Upper lobe of right lung (tissue), 1 donor: ENCODE measurements around the gene ZNF407. TPM values are rescaled to one million over a fixed set of nuclear protein-coding genes. Genes with fewer than 3 reads are reported as not detected.

ENCODE experiments used
- ATAC-seq: fragments of 200-7000 bp; cut with Tn5 transposase; one replicate; pipeline ENCODE4 v1.9.1; 2020; ENCODE audit warnings: mild to moderate bottlenecking, moderate library complexity
- DNase-seq: peaks from one replicate; pipeline ENCODE4 v3.0.0-alpha.2; 2020
- H3K27ac ChIP-seq: fragments of 200-600 bp; one replicate; pipeline ENCODE4 v1.8.0; 2022
- H3K27me3 ChIP-seq: fragments of 200-600 bp; one replicate; pipeline ENCODE4 v1.8.0; 2022; ENCODE audit warnings: mild to moderate bottlenecking
- H3K36me3 ChIP-seq: fragments of 200-600 bp; one replicate; pipeline ENCODE4 v1.8.0; 2022
- H3K4me1 ChIP-seq: fragments of 200-600 bp; one replicate; pipeline ENCODE4 v1.8.0; 2022
- H3K4me3 ChIP-seq: fragments of 200-600 bp; one replicate; pipeline ENCODE4 v1.8.0; 2022; ENCODE audit warnings: mild to moderate bottlenecking
- H3K9me3 ChIP-seq: fragments of 200-600 bp; one replicate; pipeline ENCODE4 v1.8.0; 2022
- intact Hi-C: fragments of 100-400 bp; cut with DNase I; formaldehyde crosslinking; loops from one replicate; pipeline ENCODE4 v1.11.0; 2022
- total RNA-seq: library from RNA; stranded (reverse); fragmentation: NEBNext Ultra II Directional; extraction: Animal tissue kit (Norgen Biotek cat#: 25700); gene quantifications from one replicate; pipeline ENCODE4 v1.2.1, GENCODE V29; 2021
- TF ChIP-seq, protein P1 (sequence below): fragments of 200-600 bp; IDR thresholded peaks from one replicate; pipeline ENCODE4 v1.8.0; 2022; ENCODE audit warnings: antibody characterized with exemption
- donor health status: DM: no; HTN: yes; CAD: no; lungs with severe emphysema.

ZNF407 gene
- total RNA-seq, 1 donor from 2014 or later: 18.4 TPM

DNA sequence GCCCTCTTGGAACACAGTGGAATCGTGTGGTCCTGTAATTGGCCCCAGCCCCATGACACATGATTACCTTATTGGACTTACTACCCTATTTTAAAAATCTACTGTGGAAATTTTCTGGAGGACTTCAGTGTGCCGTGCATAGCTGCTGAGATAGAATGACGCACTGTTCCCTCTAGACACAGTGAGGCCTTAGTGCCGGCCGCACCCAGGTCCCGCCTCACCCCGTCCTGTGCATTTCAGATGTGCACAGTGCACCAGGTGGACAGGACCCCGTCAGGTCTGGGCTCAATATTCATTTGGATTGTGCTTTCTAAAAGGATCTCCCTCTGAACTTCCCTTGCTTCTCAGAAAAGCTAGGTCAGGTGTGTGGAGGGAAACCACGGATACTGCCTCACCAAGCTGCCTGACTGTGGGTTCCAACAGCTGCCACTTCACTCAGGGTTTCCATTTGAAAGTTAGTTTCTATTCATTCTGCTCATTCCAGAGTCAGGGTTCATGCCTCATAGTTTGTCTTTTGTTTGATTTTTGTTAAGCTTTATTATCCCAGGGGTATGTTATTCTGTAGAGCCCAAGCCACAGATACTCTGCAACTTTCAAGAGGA, 455.5 kb downstream of the ZNF407 start:
- Histone ChIP-seq H3K36me3 (no peaks in the 10 kb centered on the region), H3K27me3 (no peaks in the 10 kb centered on the region), H3K27ac (peak overlapping the region; percentile 63), H3K4me3 (no peak overlapping the region), H3K9me3 (no peaks in the 10 kb centered on the region), H3K4me1 (no peaks in the 10 kb centered on the region)
- intact Hi-C loops: no loop called here
- ATAC-seq: peak; percentile 80
- TF ChIP-seq, protein P1, sequence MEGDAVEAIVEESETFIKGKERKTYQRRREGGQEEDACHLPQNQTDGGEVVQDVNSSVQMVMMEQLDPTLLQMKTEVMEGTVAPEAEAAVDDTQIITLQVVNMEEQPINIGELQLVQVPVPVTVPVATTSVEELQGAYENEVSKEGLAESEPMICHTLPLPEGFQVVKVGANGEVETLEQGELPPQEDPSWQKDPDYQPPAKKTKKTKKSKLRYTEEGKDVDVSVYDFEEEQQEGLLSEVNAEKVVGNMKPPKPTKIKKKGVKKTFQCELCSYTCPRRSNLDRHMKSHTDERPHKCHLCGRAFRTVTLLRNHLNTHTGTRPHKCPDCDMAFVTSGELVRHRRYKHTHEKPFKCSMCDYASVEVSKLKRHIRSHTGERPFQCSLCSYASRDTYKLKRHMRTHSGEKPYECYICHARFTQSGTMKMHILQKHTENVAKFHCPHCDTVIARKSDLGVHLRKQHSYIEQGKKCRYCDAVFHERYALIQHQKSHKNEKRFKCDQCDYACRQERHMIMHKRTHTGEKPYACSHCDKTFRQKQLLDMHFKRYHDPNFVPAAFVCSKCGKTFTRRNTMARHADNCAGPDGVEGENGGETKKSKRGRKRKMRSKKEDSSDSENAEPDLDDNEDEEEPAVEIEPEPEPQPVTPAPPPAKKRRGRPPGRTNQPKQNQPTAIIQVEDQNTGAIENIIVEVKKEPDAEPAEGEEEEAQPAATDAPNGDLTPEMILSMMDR: no peak
- DNase-seq: peak; percentile 65

DNA sequence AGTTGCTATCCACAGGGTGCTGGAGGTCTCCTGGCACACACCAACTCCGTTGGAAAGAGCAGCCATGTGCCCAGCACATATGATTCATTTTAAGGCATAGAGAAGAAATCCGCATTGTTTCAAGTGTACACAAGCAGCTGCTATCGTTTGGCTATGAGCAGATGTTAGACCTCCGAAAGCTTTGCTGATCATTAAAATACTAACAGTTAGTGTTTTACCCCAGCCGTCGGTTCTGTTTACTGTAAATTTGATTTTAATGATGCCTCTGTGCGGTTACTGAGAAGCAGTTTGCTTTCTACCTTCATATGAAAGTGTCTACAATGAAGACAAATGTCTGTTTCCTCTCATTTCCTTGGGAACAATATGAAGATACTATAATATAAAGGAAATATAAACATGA, 456.4 kb downstream of the ZNF407 start:
- DNase-seq (no peak), ATAC-seq (no peak)
- Histone ChIP-seq H3K36me3 (no peaks in the 10 kb centered on the region), H3K27me3 (no peaks in the 10 kb centered on the region), H3K4me3 (no peak overlapping the region), H3K27ac (no peak overlapping the region), H3K4me1 (no peaks in the 10 kb centered on the region), H3K9me3 (no peaks in the 10 kb centered on the region)
- TF ChIP-seq, protein P1: no peak
- intact Hi-C loops: no loop called here

DNA sequence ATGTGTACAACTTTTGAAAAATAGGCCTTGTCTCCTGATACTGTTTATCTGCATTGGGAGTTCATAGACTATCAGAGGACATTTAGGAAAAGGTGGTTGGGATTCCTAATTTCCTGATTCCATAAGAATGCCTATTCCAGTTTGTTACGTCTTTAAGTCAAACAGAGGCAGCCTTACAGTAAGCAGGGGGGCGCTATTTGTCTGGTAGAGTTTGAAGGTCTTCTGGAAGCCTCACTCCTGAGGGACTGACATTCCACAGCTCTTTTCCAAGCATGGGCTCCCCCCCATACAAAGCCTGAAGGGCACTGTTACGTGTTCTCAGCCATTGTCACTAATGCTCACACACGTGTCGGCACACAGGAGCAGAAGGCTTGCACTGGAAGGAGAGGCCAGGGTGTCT, 456.9 kb downstream of the ZNF407 start:
- Histone ChIP-seq H3K36me3 (no peaks in the 10 kb centered on the region), H3K27me3 (no peaks in the 10 kb centered on the region), H3K27ac (no peak overlapping the region), H3K4me1 (no peaks in the 10 kb centered on the region), H3K4me3 (no peak overlapping the region), H3K9me3 (no peaks in the 10 kb centered on the region)
- ATAC-seq (no peak), DNase-seq (no peak)
- TF ChIP-seq, protein P1: no peak
- intact Hi-C loops: no loop called here

DNA sequence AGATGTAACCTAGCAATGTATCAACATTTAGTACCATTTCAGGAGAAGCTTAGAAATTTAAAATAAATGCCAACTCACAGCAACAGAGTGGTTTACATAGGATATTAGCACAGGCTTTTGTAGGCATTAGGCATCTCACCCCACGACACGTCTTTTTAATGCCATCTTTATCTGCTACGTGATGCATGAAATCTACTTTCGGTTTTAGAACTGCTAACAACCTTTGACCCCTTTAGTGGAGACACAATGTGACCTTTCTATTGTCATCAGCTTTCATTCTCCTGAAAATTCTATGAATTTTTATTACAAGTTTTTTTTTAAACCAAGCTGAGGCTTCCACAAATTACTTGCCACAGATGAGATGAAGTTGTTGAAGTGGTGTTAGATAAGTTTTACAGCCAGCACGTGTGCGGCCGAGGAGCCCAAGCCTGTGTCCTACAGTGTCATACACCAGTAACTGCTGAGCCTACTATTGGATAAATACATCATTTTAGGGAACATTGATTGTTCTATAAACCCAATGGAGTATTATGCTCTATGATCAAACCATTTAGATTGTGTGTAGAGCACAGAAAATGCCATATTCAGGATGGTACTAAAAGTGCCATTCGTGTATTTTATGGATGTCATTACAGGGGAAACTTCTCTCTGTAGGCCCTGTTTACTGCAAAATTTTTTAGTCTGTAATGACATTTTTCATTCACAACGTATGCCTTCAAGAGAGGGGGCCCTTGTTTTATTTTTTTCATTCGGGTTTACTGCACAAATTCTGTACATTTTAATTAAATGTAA, 459.7 kb downstream of the ZNF407 start:
- intact Hi-C loops: no loop called here
- Histone ChIP-seq H3K27me3 (no peaks in the 10 kb centered on the region), H3K27ac (no peak overlapping the region), H3K4me1 (no peaks in the 10 kb centered on the region), H3K4me3 (no peak overlapping the region), H3K9me3 (no peaks in the 10 kb centered on the region), H3K36me3 (no peaks in the 10 kb centered on the region)
- no peak for ATAC-seq
- TF ChIP-seq, protein P1: no peak
- no peak for DNase-seq

DNA sequence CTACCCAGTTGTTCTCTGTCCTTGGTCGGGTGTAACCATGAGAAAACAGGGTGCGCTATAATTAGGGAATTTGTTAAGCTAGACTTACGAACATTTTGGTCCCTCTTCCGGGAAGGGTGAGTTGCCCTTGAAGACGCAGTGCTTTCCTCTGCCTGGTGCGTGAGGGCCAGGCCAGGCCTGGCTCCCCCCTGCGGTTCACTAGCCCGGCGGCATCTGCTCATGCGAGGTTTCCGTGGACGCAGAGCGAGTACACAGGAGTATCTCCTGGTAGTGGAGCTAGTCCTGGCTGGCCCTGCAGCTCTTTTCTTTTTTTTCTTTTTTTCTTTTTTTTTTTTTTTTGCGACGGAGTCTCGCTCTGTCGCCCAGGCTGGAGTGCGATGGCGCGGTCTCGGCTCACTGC, 462.5 kb downstream of the ZNF407 start:
- Histone ChIP-seq H3K4me1 (no peaks in the 10 kb centered on the region), H3K4me3 (no peak overlapping the region), H3K27me3 (no peaks in the 10 kb centered on the region), H3K9me3 (no peaks in the 10 kb centered on the region), H3K36me3 (peaks cover 7% of the 10 kb centered on the region), H3K27ac (no peak overlapping the region)
- ATAC-seq (no peak), DNase-seq (peak; percentile 43)
- TF ChIP-seq, protein P1: no peak
- intact Hi-C loops: no loop called here
